Testis (tissue), 2 donors: ENCODE data around the gene GRIPAP1.

ENCODE experiments used
- POLR2A ChIP-seq: fragments of 450-650 bp; IDR thresholded peaks from one replicate; pipeline ENCODE4 v1.6.1; 2017; ENCODE audit warnings: antibody characterized with exemption, mild to moderate bottlenecking, moderate library complexity
- TF ChIP-seq, protein P1 (sequence below), 3 experiments: fragments of 450-650 bp in 2 of 3; fragments of 200-600 bp in 1 of 3; sonication (generic) in 1 of 3; IDR thresholded peaks; one replicate each; pipeline ENCODE4 v1.5.1; 2016 to 2019; ENCODE audit warnings: antibody characterized with exemption in 3 of 3, mild to moderate bottlenecking in 2 of 3, moderate library complexity in 1 of 3

DNA sequence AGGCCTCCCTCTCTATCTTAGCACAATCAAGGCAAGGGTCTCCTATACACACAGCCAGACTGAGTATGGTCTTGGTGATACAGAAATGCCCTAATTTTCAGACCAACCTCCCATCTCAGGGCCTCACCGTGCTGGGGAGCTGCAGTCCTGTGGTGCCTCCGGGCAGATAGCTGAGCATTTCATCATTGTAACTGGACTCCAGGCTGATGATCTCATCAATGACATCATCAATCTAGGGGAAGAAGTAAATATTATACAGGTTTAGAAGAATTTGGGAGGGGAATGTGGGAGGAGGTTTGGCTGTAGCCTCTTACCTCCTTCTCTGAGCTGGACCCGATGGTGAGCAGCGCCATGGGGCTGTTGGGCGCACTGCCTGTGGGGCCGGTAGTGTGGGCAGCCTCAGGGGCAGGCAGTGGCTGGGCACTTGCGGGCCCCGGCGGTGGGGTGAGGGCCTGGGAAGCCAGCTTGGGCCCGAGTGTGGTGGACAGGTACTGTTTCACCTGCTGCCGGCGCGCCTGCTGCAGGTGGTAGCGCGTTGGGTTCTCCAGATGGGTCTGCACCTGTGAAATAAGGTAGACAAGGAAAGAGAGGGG lies 35.9 kb upstream of the GRIPAP1 start:
- TF ChIP-seq POLR2A = no peak
- TF ChIP-seq, protein P1, sequence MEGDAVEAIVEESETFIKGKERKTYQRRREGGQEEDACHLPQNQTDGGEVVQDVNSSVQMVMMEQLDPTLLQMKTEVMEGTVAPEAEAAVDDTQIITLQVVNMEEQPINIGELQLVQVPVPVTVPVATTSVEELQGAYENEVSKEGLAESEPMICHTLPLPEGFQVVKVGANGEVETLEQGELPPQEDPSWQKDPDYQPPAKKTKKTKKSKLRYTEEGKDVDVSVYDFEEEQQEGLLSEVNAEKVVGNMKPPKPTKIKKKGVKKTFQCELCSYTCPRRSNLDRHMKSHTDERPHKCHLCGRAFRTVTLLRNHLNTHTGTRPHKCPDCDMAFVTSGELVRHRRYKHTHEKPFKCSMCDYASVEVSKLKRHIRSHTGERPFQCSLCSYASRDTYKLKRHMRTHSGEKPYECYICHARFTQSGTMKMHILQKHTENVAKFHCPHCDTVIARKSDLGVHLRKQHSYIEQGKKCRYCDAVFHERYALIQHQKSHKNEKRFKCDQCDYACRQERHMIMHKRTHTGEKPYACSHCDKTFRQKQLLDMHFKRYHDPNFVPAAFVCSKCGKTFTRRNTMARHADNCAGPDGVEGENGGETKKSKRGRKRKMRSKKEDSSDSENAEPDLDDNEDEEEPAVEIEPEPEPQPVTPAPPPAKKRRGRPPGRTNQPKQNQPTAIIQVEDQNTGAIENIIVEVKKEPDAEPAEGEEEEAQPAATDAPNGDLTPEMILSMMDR (IDR thresholded peaks at IDR 0.05) = no peak
